HG02885 (cell line): Measurements from ENCODE around the gene ADIPOR2.

ENCODE experiments used
- ATAC-seq: cut with Tn5 transposase; IDR thresholded peaks from one replicate; pipeline ENCODE4 v1.9.1; 2021; ENCODE audit warnings: mild to moderate bottlenecking; ENCODE audit not compliant: unreplicated experiment, poor library complexity

Gene ADIPOR2

DNA sequence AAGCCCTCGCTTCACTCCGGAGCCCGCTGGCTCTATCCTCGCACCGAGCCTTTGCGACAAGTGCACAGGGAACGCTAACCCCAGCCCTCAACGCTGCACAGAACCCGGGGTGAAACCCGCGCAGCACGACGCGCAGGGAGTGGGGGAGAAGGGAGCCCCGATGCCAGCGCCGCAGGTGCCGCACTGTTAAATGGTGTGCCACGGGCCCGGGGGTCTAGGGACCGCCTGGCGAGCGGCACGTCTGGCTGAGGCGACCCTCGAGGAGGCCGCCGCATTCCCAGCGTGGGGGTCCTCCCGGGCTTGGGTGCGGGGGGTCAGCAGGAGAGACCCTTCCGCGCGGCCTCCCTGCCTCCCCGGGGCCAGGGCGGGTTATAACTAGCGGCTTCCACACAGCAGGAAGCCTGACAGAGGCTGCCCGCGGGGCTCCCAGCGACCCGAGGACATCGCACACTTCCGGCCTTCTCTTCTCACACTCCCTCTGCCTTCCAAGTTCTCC lies 105.7 kb downstream of the ADIPOR2 start:
- peak; percentile 10 for ATAC-seq

- ATAC-seq = no peak
Observed at GRCh38 chr12:1797011-1797901, 106.4 kb downstream of the ADIPOR2 start.

- ATAC-seq = no peak
Observed at GRCh38 chr12:1797991-1798640, 107.2 kb downstream of the ADIPOR2 start.

DNA sequence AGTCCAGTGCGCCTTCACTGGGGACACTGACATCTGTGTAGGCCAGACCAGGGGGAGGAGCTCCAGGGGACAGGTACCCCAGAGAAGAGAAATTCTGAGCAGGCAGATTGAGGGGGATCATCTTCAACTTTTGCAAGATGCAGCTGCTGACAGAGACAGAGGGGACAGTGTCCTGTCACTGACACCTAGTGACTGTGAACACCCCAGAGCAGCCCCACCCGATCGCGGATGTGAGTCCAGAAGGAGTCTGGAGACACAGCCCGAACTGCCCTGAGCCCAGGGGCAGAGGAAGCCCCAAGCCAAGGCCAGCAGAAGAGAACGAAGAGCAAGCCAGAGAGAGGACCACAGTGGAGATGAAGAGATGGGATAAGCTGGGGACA lies 107.8 kb downstream of the ADIPOR2 start:
- no peak for ATAC-seq

GRCh38 chr12:1799051-1799881 lies 108.4 kb downstream of the ADIPOR2 start:
- no peak for ATAC-seq

DNA sequence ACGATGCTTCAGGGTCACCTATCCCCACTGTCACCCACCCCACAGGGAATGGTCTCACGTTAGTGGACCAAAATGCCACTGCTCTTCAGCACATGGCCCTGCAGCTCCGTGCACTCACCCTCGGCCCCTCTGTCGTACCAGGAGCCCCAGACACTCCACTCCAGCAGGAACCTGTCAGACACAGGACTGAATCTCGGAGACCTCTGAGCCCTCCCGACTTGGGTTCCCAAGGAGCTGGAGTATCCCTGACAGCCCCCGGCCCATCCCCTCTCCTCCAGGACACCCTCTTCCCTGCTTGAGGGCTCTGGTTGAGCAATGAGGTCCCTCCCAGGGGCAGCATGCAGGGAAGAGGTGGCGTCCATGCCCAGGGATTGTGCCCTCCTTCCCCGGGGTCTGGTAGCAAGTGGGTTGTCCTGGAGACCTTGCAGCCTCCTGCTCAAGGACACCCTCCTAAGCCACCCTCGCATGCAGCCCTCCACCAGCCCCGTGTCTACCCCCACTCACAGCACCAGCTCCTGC lies 109.1 kb downstream of the ADIPOR2 start:
- ATAC-seq = no peak

GRCh38 chr12:1800401-1801302 lies 109.8 kb downstream of the ADIPOR2 start:
- ATAC-seq = peak; percentile 38

DNA sequence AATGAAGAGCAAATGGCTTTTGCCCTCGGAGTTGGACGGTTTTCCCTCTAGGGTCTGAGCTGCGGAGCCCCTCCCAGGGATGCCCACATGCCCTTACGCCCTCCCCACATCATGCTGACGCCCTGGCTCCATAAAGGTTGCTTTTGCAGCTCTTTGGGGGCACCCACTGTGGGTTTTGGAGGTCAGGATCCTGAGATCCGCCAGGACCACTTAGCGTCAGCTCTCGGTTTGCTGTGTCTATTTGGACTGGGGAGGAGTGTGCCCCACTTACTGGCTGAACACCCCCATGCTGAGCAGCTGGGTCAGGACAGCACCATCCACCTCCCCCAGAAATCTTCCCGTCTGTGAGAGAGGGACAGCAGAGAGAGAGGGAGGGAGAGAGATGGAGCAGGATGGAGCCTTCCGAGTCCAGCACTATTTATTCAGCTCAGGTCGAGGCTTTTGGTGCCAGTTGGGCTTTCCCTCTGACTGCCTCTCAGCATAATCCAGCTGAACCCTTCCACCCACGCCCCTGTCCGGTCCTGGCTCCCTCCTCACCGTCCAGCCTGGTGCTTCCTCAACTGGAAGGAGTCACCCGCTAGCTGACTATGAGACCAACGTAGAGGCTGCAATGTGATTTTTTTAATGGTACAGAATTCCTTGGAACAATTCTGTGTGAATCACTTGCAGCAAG lies 110.6 kb downstream of the ADIPOR2 start:
- ATAC-seq = no peak

GRCh38 chr12:1803736-1804135 lies 112.9 kb downstream of the ADIPOR2 start:
- ATAC-seq = no peak

- ATAC-seq = peak; percentile 88
Observed at GRCh38 chr12:1804545-1805332, 113.9 kb downstream of the ADIPOR2 start.

DNA sequence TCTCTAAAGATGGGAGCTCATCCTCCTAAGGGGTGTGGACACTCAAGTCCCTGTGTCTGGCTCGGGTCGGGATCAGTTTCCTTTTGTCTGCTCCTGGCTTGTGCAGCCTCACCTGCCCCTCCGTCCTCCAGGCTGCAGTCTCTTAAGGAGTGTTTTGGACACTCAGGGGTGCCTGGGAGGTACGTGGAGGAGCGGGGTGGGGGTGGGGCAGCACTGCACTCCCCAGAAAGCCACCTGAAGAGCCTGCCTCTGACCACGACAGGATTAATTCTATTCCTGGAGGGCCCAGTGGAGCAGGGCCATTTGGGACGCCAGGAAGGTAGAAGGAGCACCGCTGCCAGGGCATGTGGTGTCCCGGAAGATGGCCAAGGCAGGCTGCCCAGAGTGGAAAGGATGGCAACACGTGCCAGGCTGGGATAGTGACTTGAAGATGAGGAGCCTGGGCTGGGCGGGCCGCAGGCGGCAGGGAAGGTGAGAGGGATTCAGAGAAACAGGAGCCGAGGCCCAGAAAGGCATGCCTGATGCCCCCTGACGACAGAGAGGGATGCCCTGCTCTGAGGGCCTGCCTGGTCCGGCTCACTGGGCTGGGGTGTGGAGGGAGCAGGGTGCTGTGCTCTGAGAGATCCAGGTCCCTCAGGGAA lies 114.7 kb downstream of the ADIPOR2 start:
- no peak for ATAC-seq

GRCh38 chr12:1806301-1807086 lies 115.6 kb downstream of the ADIPOR2 start:
- no peak for ATAC-seq

DNA sequence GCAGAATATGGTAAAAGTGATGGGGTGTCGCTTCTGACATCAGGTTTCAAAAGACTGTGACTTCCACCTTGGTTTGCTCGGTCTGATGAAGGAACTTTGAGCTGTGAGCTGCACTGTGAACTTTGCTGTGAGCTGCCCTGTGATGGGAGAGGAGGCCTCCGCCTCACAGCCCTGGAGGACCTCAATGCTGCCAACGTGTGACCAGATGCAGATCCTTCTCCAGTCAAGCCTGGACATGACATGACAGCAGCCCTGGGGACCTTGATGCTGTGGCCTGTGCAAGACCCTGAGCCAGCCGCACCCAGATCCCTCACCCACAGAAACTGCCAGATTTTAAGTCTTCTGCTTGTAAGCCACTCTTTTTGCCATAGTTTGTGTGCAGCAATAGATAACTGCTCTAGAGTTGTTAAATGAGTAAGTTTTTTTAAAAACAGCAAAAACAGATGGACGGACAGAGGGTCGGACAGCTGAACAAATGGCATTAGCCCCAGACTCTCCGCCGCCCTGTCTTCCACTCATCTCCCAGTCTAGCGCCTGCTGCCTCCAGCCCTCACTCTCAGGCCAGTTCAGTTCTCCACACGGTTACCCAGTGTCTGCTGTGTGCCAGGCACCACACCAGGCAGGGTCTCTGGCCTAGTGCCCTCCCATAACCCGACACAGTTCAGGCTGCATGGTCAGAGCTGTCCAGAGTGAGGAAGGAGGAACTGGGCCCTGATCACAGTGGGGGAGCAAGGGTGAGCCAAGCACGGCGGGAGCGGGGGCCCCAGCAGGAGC lies 116.4 kb downstream of the ADIPOR2 start:
- ATAC-seq = no peak

DNA sequence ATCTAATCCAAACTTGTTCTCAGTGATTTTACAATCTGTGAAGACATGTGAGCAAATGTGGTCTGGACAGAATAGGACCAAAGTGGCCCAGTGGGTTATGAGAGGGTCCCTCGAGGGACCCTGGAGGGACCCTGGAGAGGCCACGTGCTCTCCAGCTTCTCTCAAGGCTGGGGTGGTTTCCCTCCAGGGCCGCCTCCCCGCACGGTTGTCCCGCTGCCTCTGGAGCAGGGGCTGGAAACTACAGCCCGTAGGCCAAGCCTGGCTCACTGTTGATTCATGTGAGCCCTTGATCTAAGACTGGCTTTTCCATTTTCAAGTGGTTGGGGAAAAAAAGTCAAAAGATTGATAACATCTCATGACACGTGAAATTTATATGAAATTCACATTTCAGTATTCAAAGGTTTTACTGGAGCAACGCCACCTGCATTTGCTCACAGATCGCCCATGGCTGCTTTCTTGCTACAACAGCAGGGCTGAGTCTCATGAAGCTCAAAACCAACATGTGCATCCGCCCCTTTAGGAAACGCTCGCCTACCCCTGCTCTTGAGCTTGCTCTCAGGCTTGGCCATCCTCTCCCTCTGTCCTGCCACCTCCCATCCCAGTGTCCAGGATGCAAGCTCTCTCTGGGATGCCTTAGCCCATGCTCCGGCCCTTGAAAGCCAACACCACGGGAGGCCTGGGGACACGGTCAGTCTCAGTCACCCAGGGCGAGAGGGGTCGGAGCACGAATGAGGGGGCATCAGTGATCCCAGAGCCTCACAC lies 117.3 kb downstream of the ADIPOR2 start:
- no peak for ATAC-seq

DNA sequence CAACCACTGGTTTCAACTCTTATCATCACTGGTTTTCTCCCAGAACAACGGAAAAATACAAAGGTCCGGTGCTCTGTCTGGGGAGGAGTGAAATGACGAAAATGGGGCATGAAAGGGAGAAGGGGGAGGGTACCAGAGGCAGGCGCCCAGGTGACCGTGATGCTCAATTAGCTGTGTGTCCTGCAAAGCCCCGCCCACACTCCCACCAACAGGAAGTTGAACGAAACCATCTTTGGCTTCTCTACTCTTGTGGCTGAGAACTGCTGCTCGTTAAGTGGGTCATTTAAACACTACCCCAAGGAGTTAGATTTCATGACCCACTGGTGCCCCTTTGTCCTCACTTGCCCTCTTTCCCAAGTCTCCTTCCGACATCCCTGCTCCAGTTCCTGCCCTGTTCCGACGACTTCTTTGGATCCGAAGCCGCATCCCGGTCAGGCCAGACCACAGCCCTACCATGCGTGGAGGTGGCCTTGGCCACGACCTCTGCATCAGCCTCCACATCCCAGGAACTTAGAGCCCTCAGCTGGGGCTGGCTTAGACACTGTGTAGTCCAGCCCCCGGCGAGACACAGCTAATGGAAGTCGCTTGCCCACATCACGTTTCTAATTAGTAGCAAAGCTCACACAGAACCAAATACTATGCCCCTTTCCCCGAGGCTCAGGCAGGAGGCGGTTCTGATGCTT lies 118.1 kb downstream of the ADIPOR2 start:
- no peak for ATAC-seq
